ENCODE measurements around the gene TMEM130. TPM values are rescaled to one million over a fixed set of nuclear protein-coding genes. Genes with fewer than 3 reads are reported as not detected.

Gene TMEM130
- polyA plus RNA-seq, 1 donor from 2014 or later: 12.3 TPM

DNA sequence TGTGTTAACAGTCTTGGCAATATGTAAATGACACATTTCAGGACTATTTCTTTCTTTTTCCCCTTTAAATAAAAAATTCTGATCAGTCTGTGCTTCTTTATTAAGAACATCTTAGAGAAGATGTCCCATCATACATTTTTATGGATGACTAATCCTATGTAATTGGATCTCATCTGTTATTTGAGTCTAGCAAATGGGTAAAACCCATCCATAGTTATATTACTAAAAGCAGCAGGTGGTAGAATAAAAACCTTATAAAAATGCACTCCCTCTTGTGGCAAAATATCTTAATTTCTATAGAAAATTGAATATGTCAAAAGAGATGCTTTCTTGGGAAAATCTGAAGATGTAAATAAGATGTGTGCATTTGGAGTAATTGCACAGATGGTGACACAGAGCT, 43.8 kb upstream of the TMEM130 start:
- no peak overlapping the region for H2AFZ ChIP-seq (ENCODE audit: low read depth, low read length)
- no peak overlapping the region for H3K9ac ChIP-seq (ENCODE audit: low read length)
- no peaks in the 10 kb centered on the region for H3F3A ChIP-seq (ENCODE audit: insufficient read depth, low read length, poor library complexity, severe bottlenecking)
- H3K27ac ChIP-seq (ENCODE audit: low read length): no peak overlapping the region
- H3K36me3 ChIP-seq (ENCODE audit: insufficient read depth, low read length): peaks cover 4% of the 10 kb centered on the region
- no peak overlapping the region for H3K4me3 ChIP-seq (ENCODE audit: low read length)
- H3K9me2 ChIP-seq (ENCODE audit: insufficient read depth, low read length): no peaks in the 10 kb centered on the region
- H3K4me2 ChIP-seq (ENCODE audit: low read length): no peak overlapping the region
- no peaks in the 10 kb centered on the region for H3K79me2 ChIP-seq (replicated peaks; ENCODE audit: insufficient read depth, low read length)
- no peaks in the 10 kb centered on the region for H3K27me3 ChIP-seq (ENCODE audit: insufficient read depth, low read depth, low read length)
- H3K9me3 ChIP-seq (ENCODE audit: low read length): no peaks in the 10 kb centered on the region
- TF ChIP-seq RAD21 (conservative IDR thresholded peaks at IDR 0.05) (no peak), POLR2AphosphoS5 (IDR thresholded peaks at IDR 0.05) (no peak), SMC3 (conservative IDR thresholded peaks at IDR 0.05; ENCODE audit: poor library complexity) (no peak)
- no peaks in the 10 kb centered on the region for H4K20me1 ChIP-seq (ENCODE audit: insufficient read depth)

DNA sequence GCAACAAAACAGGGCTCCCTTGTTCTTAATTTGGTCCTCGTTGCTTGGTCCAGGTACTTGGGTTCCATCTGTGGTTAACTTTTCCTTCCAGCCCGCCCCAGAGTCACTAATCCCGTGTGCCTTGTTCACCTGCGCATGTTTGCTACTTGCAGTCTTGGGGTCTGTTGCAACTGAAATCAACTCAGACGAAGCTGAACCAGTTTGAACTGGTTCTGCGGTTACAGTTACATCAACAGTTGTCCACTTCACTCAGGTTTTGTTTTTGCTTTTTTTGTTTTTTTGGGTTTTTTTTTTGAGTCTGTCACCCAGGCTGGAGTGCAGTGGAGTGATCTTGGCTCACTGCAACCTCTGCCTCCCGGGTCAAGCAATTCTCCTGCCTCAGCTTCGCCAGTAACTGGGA, 43.2 kb upstream of the TMEM130 start:
- Histone ChIP-seq H3K4me2 (ENCODE audit: low read length) (no peak overlapping the region), H3K79me2 (replicated peaks; ENCODE audit: insufficient read depth, low read length) (no peaks in the 10 kb centered on the region), H4K20me1 (ENCODE audit: insufficient read depth) (no peaks in the 10 kb centered on the region), H3K9me3 (ENCODE audit: low read length) (no peaks in the 10 kb centered on the region), H3K27ac (ENCODE audit: low read length) (no peak overlapping the region), H3K4me3 (ENCODE audit: low read length) (no peak overlapping the region), H3K9me2 (ENCODE audit: insufficient read depth, low read length) (no peaks in the 10 kb centered on the region), H2AFZ (ENCODE audit: low read depth, low read length) (no peak overlapping the region), H3K36me3 (ENCODE audit: insufficient read depth, low read length) (peaks cover 7% of the 10 kb centered on the region), H3K9ac (ENCODE audit: low read length) (no peak overlapping the region), H3F3A (ENCODE audit: insufficient read depth, low read length, poor library complexity, severe bottlenecking) (no peaks in the 10 kb centered on the region), H3K27me3 (ENCODE audit: insufficient read depth, low read depth, low read length) (no peaks in the 10 kb centered on the region)
- TF ChIP-seq RAD21 (conservative IDR thresholded peaks at IDR 0.05) (no peak), POLR2AphosphoS5 (IDR thresholded peaks at IDR 0.05) (no peak), SMC3 (conservative IDR thresholded peaks at IDR 0.05; ENCODE audit: poor library complexity) (no peak), EP300 (conservative IDR thresholded peaks at IDR 0.05; ENCODE audit: poor library complexity, severe bottlenecking) (no peak)
- TF ChIP-seq, protein P1, sequence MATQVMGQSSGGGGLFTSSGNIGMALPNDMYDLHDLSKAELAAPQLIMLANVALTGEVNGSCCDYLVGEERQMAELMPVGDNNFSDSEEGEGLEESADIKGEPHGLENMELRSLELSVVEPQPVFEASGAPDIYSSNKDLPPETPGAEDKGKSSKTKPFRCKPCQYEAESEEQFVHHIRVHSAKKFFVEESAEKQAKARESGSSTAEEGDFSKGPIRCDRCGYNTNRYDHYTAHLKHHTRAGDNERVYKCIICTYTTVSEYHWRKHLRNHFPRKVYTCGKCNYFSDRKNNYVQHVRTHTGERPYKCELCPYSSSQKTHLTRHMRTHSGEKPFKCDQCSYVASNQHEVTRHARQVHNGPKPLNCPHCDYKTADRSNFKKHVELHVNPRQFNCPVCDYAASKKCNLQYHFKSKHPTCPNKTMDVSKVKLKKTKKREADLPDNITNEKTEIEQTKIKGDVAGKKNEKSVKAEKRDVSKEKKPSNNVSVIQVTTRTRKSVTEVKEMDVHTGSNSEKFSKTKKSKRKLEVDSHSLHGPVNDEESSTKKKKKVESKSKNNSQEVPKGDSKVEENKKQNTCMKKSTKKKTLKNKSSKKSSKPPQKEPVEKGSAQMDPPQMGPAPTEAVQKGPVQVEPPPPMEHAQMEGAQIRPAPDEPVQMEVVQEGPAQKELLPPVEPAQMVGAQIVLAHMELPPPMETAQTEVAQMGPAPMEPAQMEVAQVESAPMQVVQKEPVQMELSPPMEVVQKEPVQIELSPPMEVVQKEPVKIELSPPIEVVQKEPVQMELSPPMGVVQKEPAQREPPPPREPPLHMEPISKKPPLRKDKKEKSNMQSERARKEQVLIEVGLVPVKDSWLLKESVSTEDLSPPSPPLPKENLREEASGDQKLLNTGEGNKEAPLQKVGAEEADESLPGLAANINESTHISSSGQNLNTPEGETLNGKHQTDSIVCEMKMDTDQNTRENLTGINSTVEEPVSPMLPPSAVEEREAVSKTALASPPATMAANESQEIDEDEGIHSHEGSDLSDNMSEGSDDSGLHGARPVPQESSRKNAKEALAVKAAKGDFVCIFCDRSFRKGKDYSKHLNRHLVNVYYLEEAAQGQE (IDR thresholded peaks at IDR 0.05; ENCODE audit: borderline replicate concordance): no peak

- no peaks in the 10 kb centered on the region for H3K27me3 ChIP-seq (ENCODE audit: insufficient read depth, low read depth, low read length)
- H3K9me2 ChIP-seq (ENCODE audit: insufficient read depth, low read length): no peaks in the 10 kb centered on the region
- H3K9ac ChIP-seq (ENCODE audit: low read length): no peak overlapping the region
- peaks cover 11% of the 10 kb centered on the region for H3K36me3 ChIP-seq (ENCODE audit: insufficient read depth, low read length)
- no peaks in the 10 kb centered on the region for H3F3A ChIP-seq (ENCODE audit: insufficient read depth, low read length, poor library complexity, severe bottlenecking)
- no peaks in the 10 kb centered on the region for H4K20me1 ChIP-seq (ENCODE audit: insufficient read depth)
- no peaks in the 10 kb centered on the region for H3K79me2 ChIP-seq (replicated peaks; ENCODE audit: insufficient read depth, low read length)
- H3K27ac ChIP-seq (ENCODE audit: low read length): no peak overlapping the region
- TF ChIP-seq MXI1 (conservative IDR thresholded peaks at IDR 0.05; ENCODE audit: poor library complexity, severe bottlenecking) (no peak), RAD21 (conservative IDR thresholded peaks at IDR 0.05) (no peak), SMC3 (conservative IDR thresholded peaks at IDR 0.05; ENCODE audit: poor library complexity) (no peak), CTCF (IDR thresholded peaks at IDR 0.05; ENCODE audit: poor library complexity, severe bottlenecking) (no peak), TAF1 (IDR thresholded peaks at IDR 0.05; ENCODE audit: low read depth) (no peak), EP300 (conservative IDR thresholded peaks at IDR 0.05; ENCODE audit: poor library complexity, severe bottlenecking) (no peak), POLR2AphosphoS5 (IDR thresholded peaks at IDR 0.05) (no peak), EZH2 (IDR thresholded peaks at IDR 0.05; ENCODE audit: borderline replicate concordance, insufficient read depth, low read length, poor library complexity, severe bottlenecking) (no peak)
- TF ChIP-seq, protein P1 (IDR thresholded peaks at IDR 0.05; ENCODE audit: borderline replicate concordance): no peak
- no peak overlapping the region for H2AFZ ChIP-seq (ENCODE audit: low read depth, low read length)
- H3K9me3 ChIP-seq (ENCODE audit: low read length): no peaks in the 10 kb centered on the region
- H3K4me3 ChIP-seq (ENCODE audit: low read length): no peak overlapping the region
- H3K4me2 ChIP-seq (ENCODE audit: low read length): no peak overlapping the region
Measured at GRCh38 chr7:98911916-98912315, 42.1 kb upstream of the TMEM130 start.

Measured in neural cell (in vitro differentiated cells).